HFFc6 (cell line): ENCODE data around the gene SLCO2A1. TPM values are rescaled to one million over a fixed set of nuclear protein-coding genes. Genes with fewer than 3 reads are reported as not detected.

ENCODE experiments used
- DNase-seq: peaks from one replicate; pipeline ENCODE4 v3.0.0-alpha.2; 2018
- H3K27ac Mint-ChIP-seq: 2 replicates; pipeline ENCODE4 v1.8.0; 2020; ENCODE audit warnings: mild to moderate bottlenecking, mixed read lengths
- H3K27me3 Mint-ChIP-seq: 2 replicates; pipeline ENCODE4 v1.8.0; 2021; ENCODE audit warnings: mild to moderate bottlenecking, moderate library complexity, mixed read lengths; ENCODE audit not compliant: insufficient read depth
- H3K36me3 Mint-ChIP-seq: 2 replicates; pipeline ENCODE4 v1.8.0; 2021; ENCODE audit warnings: low read depth, mixed read lengths
- H3K4me1 Mint-ChIP-seq: 2 replicates; pipeline ENCODE4 v1.8.0; 2020; ENCODE audit warnings: low read depth, mixed read lengths
- H3K4me3 Mint-ChIP-seq: 2 replicates; pipeline ENCODE4 v1.8.0; 2020; ENCODE audit warnings: mild to moderate bottlenecking, moderate library complexity, mixed read lengths
- H3K9me3 Mint-ChIP-seq: 2 replicates; pipeline ENCODE4 v1.8.0; 2020; ENCODE audit warnings: mild to moderate bottlenecking, mixed read lengths
- total RNA-seq, 6 experiments: library from RNA; stranded (reverse); fragmentation: NEBNext Ultra II Directional; extraction: Animal tissue kit (Norgen Biotek cat#: 25700); gene quantifications; 2 replicates in 1 of 6; 3 replicates in 5 of 6; pipeline ENCODE4 v1.2.3, GENCODE V29; 2021
- TF ChIP-seq, protein P1 (sequence below): fragments of 200-600 bp; sonication (generic); IDR thresholded peaks from 2 replicates; pipeline ENCODE4 v1.5.0; 2021; ENCODE audit warnings: antibody characterized with exemption, mild to moderate bottlenecking

The SLCO2A1 gene
- total RNA-seq, 6 experiments from 2014 or later: 0.13 to 0.17 TPM; not detected in 4

- H3K27me3 Mint-ChIP-seq: peaks cover 18% of the 10 kb centered on the region
- no peak overlapping the region for H3K4me3 Mint-ChIP-seq
- TF ChIP-seq, protein P1, sequence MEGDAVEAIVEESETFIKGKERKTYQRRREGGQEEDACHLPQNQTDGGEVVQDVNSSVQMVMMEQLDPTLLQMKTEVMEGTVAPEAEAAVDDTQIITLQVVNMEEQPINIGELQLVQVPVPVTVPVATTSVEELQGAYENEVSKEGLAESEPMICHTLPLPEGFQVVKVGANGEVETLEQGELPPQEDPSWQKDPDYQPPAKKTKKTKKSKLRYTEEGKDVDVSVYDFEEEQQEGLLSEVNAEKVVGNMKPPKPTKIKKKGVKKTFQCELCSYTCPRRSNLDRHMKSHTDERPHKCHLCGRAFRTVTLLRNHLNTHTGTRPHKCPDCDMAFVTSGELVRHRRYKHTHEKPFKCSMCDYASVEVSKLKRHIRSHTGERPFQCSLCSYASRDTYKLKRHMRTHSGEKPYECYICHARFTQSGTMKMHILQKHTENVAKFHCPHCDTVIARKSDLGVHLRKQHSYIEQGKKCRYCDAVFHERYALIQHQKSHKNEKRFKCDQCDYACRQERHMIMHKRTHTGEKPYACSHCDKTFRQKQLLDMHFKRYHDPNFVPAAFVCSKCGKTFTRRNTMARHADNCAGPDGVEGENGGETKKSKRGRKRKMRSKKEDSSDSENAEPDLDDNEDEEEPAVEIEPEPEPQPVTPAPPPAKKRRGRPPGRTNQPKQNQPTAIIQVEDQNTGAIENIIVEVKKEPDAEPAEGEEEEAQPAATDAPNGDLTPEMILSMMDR: no peak
- no peaks in the 10 kb centered on the region for H3K9me3 Mint-ChIP-seq
- no peaks in the 10 kb centered on the region for H3K36me3 Mint-ChIP-seq
- H3K4me1 Mint-ChIP-seq: no peaks in the 10 kb centered on the region; the same call in 1 of the 2 replicates
- no peak for DNase-seq
- H3K27ac Mint-ChIP-seq: no peak overlapping the region
These were observed 72.7 kb downstream of the SLCO2A1 start for GRCh38 chr3:133956982-133957381.

- Mint-ChIP-seq H3K36me3 (no peaks in the 10 kb centered on the region), H3K9me3 (no peaks in the 10 kb centered on the region), H3K4me1 (no peaks in the 10 kb centered on the region; the same call in 1 of the 2 replicates), H3K27me3 (peaks cover 22% of the 10 kb centered on the region), H3K4me3 (no peak overlapping the region), H3K27ac (no peak overlapping the region)
- DNase-seq: no peak
- TF ChIP-seq, protein P1: no peak
These were observed 73.4 kb downstream of the SLCO2A1 start for GRCh38 chr3:133956353-133956752.

- H3K27me3 Mint-ChIP-seq: peaks cover 27% of the 10 kb centered on the region
- TF ChIP-seq, protein P1: no peak
- H3K36me3 Mint-ChIP-seq: no peaks in the 10 kb centered on the region
- H3K4me3 Mint-ChIP-seq: no peak overlapping the region
- no peaks in the 10 kb centered on the region; the same call in 1 of the 2 replicates for H3K4me1 Mint-ChIP-seq
- H3K9me3 Mint-ChIP-seq: no peaks in the 10 kb centered on the region
- no peak for DNase-seq
- H3K27ac Mint-ChIP-seq: no peak overlapping the region
These were observed 73.8 kb downstream of the SLCO2A1 start for GRCh38 chr3:133955892-133956291.

DNA sequence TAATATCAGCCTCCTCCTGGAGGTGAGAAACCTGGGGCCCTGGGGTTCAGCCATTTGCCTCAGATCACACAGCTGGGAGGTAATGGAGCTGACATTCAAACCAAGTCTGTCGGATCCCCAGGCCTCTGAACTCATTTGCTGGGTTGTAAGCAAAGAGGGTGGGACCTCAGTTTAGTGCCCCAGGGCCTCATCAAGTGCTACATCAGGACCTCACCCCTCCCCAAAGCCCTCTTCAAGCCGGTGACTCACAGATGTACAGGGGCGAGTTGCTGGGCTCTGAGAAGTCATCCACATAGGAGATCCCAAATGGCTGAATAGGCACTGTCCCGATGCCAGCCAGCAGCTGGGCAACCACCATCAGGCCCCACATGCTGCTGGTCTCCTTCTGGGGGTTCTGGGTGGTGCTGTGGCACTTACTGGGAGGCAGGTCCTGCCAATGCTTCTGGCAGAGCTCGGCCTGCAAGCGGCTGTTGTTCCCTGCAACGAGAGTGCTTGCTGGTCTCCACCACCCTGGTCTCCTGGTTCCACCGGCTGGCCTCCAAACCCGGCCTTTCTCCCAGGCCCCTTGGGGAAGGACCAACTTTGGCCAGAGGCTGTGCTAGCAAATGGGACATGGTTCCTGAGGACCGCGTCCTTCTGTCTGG lies 74.9 kb downstream of the SLCO2A1 start:
- no peak for DNase-seq
- no peaks in the 10 kb centered on the region; the same call in 1 of the 2 replicates for H3K4me1 Mint-ChIP-seq

GRCh38 chr3:133953297-133953696 lies 76.4 kb downstream of the SLCO2A1 start:
- no peak for DNase-seq
- H3K4me1 Mint-ChIP-seq: no peaks in the 10 kb centered on the region; the same call in 1 of the 2 replicates
- peaks cover 34% of the 10 kb centered on the region for H3K27me3 Mint-ChIP-seq
- no peaks in the 10 kb centered on the region for H3K36me3 Mint-ChIP-seq
- no peaks in the 10 kb centered on the region for H3K9me3 Mint-ChIP-seq
- TF ChIP-seq, protein P1: no peak
- H3K27ac Mint-ChIP-seq: no peak overlapping the region
- H3K4me3 Mint-ChIP-seq: no peak overlapping the region

More for the DNA sequence above, 74.9 kb downstream of the SLCO2A1 start:
- TF ChIP-seq, protein P1: no peak
- Mint-ChIP-seq H3K27me3 (peaks cover 28% of the 10 kb centered on the region), H3K36me3 (no peaks in the 10 kb centered on the region), H3K9me3 (no peaks in the 10 kb centered on the region), H3K4me3 (no peak overlapping the region), H3K27ac (no peak overlapping the region)
